ENCODE data around the gene TRMT1L. TPM values are rescaled to one million over a fixed set of nuclear protein-coding genes. Genes with fewer than 3 reads are reported as not detected.

Gene TRMT1L
- total RNA-seq, 1 experiment from 2014 or later, result 28.3 TPM

DNA sequence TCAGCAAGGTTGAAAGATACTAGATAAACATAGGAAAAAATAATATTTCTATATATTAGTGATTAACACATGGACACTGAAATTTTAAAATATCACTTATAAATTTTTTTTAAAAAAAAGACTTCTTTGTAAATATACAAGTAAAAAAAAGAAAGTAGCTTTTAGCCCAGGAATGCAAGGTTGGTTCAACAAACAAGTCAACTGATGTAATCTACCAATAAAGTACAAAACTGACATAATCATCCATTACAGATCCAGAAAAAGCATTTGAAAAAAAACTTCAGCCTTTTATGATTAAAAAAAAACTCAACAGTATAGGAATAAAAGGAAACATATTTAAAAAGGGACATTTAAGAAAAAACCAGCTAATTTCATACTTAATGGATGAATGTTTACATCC lies 48.4 kb downstream of the TRMT1L start:
- CTCF ChIA-PET, result no interaction called here

More for the DNA sequence above, 48.4 kb downstream of the TRMT1L start:
- POLR2A ChIA-PET, result interaction anchor here (0.7 kb wide), 1 partner anchor 209 kb away, joined by 3 read pairs; no protein-coding TSS in a partner anchor
- H3K9me3 ChIP-seq (ENCODE audit: control insufficient read depth in 1 of 2, insufficient read depth in 1 of 2, low read depth in 1 of 2, low read length in 2 of 2), result no peaks in the 10 kb centered on the region; a peak in 1 of 4 replicates
- no peak overlapping the region for H2AFZ ChIP-seq (ENCODE audit: low read depth, low read length, poor library complexity, severe bottlenecking)
- no peaks in the 10 kb centered on the region for H3K27me3 ChIP-seq (ENCODE audit: insufficient read depth, low read length)
- H3K4me3 ChIP-seq (replicated peaks in 1 of 2; ENCODE audit: low read depth in 1 of 2, low read length in 2 of 2), result no peak overlapping the region
- intact Hi-C loops (cut with micrococcal nuclease), result no loop called here
- ATAC-seq (no peak), DNase-seq (ENCODE audit: low read depth, low spot score) (no peak)
- H4K20me1 ChIP-seq (ENCODE audit: insufficient read depth), result no peaks in the 10 kb centered on the region
- no peaks in the 10 kb centered on the region for H3K79me2 ChIP-seq (ENCODE audit: insufficient read depth, low read length)
- TF ChIP-seq, protein P1, sequence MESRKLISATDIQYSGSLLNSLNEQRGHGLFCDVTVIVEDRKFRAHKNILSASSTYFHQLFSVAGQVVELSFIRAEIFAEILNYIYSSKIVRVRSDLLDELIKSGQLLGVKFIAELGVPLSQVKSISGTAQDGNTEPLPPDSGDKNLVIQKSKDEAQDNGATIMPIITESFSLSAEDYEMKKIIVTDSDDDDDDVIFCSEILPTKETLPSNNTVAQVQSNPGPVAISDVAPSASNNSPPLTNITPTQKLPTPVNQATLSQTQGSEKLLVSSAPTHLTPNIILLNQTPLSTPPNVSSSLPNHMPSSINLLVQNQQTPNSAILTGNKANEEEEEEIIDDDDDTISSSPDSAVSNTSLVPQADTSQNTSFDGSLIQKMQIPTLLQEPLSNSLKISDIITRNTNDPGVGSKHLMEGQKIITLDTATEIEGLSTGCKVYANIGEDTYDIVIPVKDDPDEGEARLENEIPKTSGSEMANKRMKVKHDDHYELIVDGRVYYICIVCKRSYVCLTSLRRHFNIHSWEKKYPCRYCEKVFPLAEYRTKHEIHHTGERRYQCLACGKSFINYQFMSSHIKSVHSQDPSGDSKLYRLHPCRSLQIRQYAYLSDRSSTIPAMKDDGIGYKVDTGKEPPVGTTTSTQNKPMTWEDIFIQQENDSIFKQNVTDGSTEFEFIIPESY (IDR thresholded peaks at IDR 0.05; ENCODE audit: extremely low read depth, insufficient replicate concordance, low read length), result no peak
- TF ChIP-seq, protein P2, sequence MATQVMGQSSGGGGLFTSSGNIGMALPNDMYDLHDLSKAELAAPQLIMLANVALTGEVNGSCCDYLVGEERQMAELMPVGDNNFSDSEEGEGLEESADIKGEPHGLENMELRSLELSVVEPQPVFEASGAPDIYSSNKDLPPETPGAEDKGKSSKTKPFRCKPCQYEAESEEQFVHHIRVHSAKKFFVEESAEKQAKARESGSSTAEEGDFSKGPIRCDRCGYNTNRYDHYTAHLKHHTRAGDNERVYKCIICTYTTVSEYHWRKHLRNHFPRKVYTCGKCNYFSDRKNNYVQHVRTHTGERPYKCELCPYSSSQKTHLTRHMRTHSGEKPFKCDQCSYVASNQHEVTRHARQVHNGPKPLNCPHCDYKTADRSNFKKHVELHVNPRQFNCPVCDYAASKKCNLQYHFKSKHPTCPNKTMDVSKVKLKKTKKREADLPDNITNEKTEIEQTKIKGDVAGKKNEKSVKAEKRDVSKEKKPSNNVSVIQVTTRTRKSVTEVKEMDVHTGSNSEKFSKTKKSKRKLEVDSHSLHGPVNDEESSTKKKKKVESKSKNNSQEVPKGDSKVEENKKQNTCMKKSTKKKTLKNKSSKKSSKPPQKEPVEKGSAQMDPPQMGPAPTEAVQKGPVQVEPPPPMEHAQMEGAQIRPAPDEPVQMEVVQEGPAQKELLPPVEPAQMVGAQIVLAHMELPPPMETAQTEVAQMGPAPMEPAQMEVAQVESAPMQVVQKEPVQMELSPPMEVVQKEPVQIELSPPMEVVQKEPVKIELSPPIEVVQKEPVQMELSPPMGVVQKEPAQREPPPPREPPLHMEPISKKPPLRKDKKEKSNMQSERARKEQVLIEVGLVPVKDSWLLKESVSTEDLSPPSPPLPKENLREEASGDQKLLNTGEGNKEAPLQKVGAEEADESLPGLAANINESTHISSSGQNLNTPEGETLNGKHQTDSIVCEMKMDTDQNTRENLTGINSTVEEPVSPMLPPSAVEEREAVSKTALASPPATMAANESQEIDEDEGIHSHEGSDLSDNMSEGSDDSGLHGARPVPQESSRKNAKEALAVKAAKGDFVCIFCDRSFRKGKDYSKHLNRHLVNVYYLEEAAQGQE (IDR thresholded peaks at IDR 0.05; ENCODE audit: low read depth), result no peak
- TF ChIP-seq CEBPB (IDR thresholded peaks at IDR 0.05; ENCODE audit: low read depth), result no peak
- TF ChIP-seq, protein P3, sequence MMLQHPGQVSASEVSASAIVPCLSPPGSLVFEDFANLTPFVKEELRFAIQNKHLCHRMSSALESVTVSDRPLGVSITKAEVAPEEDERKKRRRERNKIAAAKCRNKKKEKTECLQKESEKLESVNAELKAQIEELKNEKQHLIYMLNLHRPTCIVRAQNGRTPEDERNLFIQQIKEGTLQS (IDR thresholded peaks at IDR 0.05), result no peak
- no peak for TF ChIP-seq SIN3A (IDR thresholded peaks at IDR 0.05; ENCODE audit: low read depth)
- TF ChIP-seq SP1 (IDR thresholded peaks at IDR 0.05; ENCODE audit: low read depth), result no peak
- no peak for TF ChIP-seq TCF7L2 (IDR thresholded peaks at IDR 0.05; ENCODE audit: borderline replicate concordance, extremely low read depth, insufficient read depth, insufficient read length)
- no peak for TF ChIP-seq POLR2AphosphoS5 (IDR thresholded peaks at IDR 0.05; ENCODE audit: low read depth, low read length)
- TF ChIP-seq POLR2A (IDR thresholded peaks at IDR 0.05; ENCODE audit: borderline replicate concordance, extremely low read depth, insufficient read depth, insufficient read length), result no peak
- TF ChIP-seq YY1 (IDR thresholded peaks at IDR 0.05; ENCODE audit: extremely low read depth, insufficient replicate concordance, low read depth, low read length), result no peak
- H3K4me2 ChIP-seq (ENCODE audit: low read length), result no peak overlapping the region
- no TSS peak for BruUV-seq (replicated peaks)
- RAD21 ChIA-PET (ENCODE audit: low non-redundant PET in 1 of 2, low total read pairs in 2 of 2, uncharacterized antibody in 2 of 2, unreplicated experiment in 2 of 2), result no interaction called here
- no peaks in the 10 kb centered on the region for H3K4me1 ChIP-seq (ENCODE audit: control insufficient read depth in 1 of 2, insufficient read depth in 2 of 2, low read length in 2 of 2)
- no peaks in the 10 kb centered on the region for H3K9me2 ChIP-seq (ENCODE audit: insufficient read depth)
- H3K9ac ChIP-seq (ENCODE audit: low read length), result no peak overlapping the region
- no peak overlapping the region for H3K27ac ChIP-seq (ENCODE audit: low read depth, low read length)
- H3K36me3 ChIP-seq (ENCODE audit: control insufficient read depth in 1 of 2, insufficient read depth in 2 of 2, low read length in 2 of 2), result no peaks in the 10 kb centered on the region

Data from HCT116 (cell line).